HG03575 (cell line): Measurements from ENCODE around the gene TOM1L2.

ENCODE experiments used
- ATAC-seq: cut with Tn5 transposase; IDR thresholded peaks from one replicate; pipeline ENCODE4 v1.9.1; 2021; ENCODE audit not compliant: unreplicated experiment, insufficient number of reproducible peaks, low FRiP score; ENCODE audit errors: extremely low read depth

The TOM1L2 gene

DNA sequence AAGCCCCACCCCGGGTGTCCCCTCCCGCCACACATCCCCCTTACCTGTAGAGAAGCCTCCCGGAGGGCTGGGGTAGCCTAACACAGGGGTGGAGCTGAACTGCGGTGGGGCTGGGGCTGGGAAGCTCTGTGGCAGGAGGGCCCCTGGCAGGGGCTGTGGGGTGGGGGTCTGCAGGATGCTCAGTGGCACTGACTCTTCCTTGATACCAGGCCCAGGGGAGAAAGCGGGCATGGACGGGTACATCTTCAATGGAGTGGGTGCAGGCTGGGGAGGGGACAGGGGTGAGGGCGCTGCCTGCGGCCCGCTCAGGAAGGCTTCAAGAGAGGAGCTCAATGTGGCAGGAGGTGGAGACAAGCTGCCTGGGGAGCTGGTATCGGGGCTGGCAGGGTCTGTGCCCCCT lies 152.2 kb downstream of the TOM1L2 start:
- ATAC-seq: no peak

DNA sequence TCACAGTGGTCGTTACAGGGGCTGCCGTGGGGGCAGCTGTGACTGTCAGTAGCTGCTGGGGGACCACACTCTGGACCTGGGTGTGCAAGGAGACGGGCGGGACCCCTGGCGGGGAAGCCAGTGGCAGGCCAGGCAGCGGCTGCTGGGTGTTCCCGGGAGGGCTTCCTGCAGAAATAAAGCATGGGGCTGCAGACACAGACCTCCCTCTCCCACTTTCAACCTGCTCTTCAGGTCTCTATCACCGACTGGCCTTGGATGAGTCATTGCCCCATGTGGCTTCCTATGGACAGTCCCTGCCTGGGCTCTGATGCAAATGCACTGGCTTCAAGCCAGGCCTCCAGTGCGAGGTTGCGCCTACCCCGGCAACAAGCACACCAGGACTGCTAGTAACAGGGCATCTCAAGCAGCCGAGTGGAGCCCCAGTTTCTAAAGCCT lies 152.6 kb downstream of the TOM1L2 start:
- ATAC-seq: no peak

DNA sequence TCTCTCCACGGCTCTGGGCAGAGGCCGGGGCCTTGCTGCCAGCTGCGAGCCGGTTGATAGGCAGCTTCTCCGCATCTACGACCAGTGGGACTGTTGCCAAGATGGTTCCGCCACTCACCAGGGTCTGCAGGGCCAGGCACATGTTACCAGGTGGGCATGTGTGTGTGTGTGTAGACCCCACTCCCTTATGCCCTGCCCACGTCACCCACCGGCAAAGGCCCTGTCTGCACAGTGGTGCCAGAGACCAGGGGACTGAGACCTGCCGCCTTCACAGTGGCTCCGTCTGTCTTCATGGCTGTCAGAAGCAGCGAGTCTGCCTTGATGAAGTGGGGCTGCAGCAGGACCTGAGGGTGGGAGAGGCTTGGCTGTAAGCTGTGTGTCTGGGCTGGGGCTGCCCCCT lies 153.1 kb downstream of the TOM1L2 start:
- no peak for ATAC-seq

DNA sequence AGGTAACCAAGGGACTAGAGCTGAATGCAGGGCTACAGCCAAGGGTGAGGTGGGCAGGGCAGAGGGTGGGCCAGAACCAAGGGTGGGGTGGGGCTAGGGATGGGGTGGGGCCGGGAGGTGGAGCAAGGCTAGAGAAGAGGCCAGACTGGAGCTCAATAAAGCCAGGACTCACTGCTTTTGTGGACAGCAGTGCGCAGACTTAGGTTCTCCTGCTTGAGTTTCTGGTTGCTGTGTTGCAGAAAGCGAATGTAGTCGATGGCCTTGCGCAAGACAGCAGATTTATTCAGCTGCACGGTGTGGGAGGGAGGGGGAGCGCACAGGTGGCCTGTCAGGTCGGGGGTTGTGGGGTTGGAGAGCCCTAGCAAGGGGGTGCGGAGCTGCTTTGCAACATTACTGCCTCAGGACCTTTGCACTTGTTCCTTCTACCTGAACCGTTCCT lies 154.1 kb downstream of the TOM1L2 start:
- ATAC-seq: no peak

DNA sequence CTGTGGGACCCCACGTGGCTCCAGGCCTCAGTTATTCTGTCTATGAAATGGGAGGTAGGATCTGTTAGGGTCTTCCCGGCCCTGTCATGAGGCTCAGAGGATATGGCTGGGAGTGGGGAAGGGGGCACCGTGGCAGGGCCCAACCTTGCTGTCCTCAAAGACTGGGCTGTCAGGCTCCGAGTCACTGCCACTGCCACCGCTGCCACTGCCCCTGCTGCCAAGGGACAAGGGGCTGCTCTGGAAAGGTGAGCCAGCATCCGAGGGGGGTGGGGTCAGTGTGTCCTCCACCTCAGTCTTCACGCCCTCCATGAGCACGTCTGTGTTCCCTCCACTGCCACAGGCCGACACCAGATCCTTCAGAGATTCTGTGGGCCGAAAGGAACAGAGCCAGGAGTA lies 154.7 kb downstream of the TOM1L2 start:
- no peak for ATAC-seq

DNA sequence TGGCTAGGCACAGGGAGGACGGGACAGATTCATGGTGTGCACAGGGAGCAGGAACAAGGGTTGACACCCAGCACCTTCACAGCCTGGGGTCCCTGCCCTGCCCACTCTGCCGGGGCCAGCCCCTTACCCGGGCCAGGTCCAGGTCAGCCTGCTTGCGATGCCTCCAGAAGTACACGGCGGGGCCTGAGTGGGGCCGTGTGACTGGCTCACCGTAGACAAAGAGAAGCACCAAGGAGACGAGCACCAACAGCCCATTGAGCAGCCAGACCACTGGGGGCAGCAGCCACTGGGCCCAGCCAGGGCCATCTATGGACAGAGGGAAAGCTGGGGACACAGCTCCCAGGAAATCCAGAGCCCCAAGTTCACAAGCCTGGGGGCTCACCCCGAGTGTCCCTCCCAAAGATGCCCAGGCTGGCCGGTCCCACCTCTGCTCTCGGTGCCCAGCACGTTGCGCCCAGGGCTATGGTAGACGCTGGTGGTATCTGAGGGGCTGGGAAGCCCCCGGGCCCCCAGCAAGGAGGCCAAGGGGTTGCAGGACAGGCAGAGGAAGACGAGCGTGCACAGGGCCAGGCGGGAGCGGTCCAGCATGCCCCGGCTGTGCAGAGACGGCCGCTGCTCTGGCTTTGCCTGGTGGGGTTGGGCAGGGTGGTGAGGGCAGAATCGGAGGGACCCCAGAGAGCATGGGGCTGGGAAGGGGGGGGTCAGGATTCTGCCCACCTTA lies 155.2 kb downstream of the TOM1L2 start:
- no peak for ATAC-seq

DNA sequence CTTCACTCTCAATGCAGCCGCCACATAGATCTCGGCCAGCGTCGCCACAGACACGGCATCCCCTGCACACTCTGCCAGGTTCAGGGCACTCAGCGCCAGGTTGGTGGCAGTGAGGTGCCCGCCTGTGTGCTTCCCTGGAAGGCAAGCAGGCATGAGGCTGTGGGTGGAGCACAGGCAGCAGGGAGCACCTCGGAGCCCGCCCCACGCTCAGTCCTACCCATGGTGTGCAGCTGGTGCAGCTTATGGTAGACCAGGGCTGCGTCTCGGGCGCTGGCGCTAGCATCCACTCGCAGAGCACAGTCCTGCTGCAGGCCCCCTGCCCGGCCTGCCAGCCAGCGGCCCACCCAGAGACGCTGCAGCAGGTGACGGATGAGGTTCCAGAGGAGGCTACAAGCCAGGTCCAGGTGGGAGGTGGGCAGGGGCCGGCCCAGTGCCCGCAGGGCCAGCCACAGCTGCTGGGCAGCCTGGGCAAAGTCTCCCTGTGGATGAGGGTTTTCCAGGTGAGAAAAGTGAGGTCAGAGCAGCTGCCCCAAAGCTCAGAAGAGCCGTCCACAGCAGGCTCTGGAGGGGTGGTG lies 155.9 kb downstream of the TOM1L2 start:
- ATAC-seq: no peak

DNA sequence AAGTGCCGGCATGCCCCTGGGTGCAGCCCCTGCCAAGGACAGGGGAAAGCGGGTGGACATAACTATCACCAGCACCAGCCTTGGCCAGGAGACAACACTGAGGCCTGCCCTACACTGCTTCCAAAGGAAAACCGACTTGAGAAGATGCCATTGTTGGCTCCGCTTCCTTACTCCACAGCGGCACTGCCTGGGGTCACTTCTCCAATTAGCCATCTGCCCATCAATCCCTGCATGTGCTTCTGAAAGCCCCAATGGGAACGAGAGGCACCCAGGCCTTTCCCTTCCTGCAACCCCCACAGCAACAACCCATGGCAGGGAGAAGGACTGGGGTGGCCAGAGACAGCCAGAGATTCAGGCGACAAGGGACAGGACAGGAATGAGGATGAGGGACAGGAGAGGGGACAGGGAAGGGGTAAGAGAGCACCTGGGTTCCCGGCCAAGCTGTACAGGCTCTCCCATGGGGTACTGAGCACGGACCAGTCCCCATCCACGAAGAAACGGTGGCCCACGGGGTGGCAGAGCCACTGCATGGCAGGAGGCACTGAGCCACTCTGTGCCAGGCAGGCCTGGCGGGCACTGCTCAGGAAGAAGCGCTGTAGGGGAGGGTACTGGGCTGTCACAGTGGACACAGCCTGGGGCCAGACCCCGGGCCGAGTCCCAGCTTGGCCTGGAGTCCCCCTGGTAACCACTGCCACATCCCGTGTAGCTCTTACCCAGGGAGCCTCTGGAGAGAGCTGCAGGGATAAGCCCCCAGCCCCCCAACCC lies 156.6 kb downstream of the TOM1L2 start:
- ATAC-seq: no peak

DNA sequence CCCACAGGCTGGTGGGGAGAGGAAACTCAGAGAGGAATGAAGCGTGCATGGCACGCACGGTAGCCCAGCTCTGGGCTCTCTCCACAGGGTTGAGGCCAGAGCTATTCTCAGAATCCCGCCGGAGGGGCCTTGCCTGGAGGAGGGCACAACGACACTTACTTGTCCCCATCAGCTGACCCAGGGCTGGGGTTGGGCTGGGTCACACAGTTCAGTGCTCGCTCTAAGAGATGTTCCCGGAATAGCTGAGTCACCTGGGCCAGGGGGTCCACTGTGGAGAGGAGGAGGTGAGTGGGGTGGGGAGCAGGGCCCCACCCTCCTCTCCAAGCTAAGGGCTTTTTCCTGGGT lies 157.2 kb downstream of the TOM1L2 start:
- ATAC-seq: no peak

DNA sequence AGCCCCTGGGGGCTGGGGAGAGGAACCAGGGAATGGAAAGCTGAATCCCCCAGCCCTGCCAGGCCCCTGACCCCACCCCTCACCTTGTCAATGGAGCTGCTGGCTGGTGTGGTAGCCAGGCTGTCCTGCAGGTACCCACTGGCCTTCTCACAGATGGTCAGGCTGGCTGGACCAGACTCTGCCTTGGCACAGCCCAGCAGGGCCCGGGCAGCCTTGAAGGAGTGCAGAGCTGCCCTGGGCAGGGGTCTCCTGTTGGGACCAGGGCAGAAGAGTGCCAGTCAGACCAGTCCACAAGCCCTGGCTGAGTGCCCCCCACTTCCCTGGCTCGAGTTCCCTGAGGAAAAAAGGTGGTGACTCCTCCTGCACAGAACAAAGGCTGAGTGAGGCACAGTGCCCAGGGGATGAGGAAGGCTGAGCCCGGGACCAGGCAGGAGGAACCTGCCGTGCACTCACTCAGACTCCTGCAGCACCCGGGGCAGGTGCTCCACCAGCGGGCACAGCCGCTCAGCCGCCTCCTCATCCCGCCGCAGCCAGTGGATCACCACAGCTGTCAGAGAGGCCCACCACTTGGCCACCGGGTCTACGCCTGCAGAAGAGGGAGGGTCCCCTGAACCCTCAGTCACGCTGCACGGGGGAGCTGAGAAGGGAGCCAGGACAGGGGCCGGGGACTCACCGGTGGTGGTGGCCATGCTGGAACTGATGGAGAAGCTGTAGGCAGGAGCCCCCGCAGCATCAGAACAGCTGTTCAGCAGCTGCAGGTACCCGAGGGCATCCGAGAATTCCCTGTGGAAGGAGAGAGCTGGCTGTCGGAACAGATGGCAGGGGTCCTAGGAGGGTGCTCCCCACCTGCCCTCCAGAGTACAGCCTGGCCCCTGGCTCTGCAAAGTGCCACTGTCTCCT lies 157.8 kb downstream of the TOM1L2 start:
- no peak for ATAC-seq

DNA sequence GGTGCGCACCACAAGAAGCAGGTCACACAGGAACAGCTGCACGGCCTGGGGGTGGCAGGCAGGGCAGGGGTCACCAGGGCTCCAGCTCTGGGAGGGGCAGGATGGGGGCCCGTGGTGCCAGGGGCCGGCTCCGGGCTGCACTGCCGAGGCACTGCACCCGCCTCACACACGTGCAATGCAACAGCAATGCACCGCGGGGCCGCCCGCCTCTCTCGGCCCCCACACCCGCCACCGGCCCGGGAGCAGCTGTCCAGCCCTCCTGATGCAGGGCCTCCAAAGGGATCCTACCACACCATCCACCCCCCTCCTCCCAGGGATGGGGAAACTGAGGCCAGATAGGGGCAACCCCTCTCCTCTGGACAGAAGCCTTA lies 158.5 kb downstream of the TOM1L2 start:
- no peak for ATAC-seq

DNA sequence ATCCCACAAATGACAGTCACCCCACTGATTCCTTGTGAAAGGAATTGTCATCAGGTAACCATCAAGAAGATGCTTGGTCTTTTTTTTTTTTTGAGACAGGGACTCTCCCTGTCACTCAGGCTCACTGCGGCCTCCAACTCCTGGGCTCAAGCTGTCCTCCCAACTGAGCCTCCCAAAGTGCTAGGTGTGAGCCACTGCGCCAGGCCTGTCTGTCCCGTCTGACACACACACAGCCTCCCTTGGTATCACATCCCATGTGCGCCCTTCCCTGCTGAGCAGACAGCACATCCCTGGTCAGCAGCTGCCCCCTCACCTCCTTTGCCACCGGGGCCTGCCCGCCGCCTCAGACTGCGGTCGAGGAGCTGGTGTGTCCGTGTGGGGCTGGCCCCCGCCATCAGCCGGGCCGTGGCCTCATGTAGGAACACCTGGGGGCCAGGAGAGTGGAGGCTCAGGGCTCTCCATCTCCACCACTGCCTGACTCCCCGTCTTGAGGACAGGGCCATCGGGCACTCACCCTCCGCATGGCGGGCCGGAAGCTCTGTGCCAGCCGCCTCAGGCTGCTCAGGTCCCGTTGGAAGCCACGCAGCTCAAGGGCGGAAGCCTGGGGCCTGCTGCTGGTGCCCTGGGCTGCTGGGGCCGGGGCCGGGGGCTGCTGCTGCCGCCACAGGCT lies 159.0 kb downstream of the TOM1L2 start:
- no peak for ATAC-seq

DNA sequence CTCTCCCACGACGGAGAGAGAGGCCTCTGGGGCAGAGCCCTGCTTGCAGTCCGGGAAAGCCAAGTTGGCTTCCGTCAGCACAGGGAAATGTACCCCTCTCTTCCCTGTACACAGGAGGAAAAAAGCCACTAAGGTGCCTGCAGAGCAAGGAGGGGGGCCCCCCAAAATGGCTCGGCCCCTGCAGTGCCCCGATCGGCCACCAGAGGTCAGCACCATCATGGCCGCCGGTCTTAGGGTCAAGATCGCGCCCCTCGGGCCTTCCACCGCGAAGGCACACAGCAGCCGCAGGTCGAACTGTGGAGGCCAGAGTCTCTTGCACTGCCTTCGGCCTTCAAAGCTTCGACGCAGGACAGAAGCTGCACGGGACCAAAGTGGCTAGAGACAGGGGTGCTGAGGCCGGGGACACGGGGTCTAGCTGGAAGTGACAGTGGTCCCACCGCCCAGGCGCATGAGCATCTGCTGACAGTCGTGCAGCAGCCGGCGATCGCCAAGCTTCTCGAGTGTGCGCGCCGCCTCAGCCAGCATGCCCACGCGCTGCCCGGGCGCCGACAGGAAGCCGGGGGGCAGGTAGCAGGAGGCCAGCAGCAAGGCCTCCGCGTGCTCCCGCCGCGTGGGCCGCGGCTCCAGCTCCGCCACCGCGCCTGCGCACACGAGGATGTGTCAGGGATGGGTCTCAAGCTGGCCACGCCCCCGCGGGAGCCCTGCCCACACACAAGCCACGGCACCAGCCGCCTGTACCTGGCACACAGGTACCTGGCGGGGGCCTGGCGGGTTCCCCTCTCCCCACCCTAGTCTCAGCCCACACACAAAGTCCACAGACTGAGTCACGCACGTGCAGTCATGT lies 159.8 kb downstream of the TOM1L2 start:
- ATAC-seq: no peak

DNA sequence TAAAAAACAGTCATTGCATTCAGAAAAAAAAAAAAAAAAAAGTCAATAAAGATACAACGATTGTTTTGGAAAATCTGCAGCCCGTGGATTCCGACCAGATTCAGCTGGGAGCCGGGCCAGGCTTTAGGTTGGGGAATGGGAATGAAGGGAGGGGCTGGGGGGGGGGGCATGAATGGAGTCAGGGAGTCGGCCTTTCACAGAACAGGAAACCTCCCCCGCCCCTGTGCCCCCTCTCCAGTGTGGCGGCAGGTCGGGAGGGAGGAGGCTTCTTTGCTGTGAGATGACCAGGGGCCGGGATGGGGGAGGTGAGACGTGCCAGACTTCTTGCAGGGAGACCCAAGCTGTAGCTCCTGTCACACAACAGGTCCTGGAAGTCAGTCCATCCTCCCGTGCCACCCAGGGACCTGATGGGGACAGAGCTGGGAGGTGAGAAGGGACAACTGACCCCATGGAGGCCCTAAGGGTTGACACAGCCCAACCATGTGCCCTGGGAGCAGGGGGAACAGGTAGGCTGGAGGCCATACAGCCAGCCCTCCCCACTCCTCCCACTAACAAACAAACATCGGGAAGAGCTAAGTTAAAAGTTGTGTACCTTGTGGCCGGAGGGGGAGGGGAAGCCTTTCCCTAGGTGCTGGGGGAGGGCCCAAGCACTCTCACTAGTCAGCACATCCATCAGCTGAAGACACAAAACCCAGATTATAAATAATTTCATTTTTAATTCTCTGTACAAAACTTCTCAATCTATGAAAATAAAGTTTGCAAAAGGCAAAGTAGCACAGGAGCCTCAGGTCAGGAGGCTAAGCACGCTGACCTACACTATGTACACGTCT lies 160.6 kb downstream of the TOM1L2 start:
- no peak for ATAC-seq

DNA sequence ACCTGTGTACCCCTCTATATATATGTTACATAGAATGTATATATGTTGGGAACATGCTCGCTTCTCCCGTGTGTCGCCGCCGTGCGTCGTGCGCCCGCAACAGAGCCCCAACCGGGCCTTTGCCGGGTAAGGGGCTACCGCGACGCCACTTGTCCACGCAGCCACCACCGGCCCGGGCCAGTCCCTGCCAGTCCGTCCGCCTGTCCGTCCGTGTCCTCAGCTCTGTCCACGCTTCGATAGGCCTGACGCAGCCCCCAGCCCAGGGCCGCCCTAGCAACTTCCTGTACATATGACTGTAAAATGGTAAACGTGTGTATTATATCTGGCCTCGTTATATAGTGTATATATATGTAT lies 161.3 kb downstream of the TOM1L2 start:
- ATAC-seq: no peak

DNA sequence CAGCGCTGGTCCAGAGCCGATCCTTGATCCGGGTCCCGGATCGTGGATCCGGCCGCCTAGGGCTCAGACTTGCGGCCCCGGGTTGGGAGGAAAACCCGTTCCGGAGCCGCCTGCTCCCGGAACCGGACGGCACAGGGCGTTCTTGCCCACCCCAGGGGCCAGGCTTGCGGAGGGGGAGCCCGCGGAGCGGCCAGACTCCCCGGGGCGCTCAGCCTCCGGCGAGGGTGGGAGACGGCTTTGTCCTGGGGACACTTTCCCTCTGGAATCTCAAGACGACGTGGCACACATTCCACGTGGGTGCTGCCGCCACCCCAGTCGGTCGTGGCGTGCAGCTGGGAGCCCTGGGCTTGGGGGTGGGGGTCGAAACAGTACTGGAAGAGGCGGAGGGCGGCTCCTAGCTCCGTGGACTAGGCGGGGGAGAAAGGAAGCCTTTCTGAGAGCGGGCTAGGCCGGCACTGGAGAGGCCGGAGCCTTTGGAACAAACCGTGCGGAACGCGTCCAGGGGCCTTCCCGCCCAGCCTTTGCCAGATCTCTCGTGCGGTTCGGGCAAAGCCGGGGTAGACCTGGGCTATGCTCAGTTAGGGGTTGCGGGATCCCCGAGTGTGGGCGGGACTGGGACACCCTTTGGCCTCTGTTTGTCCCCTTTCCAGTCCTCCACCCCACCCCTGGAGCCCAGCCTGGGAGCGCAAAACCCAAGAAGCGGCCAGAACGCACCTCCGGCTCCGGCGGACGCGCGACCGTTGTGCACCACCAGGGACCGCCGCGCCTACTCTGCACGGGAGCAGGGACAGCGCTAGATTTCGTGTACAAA lies 161.9 kb downstream of the TOM1L2 start:
- ATAC-seq: no peak
